NCI-H1930 (cell line): ENCODE data around the gene LMOD3.

ENCODE experiments used
- DNase-seq, 2 experiments: peaks; one replicate each; lab custom pipeline; 2025; lab: John Stamatoyannopoulos, UW

Gene LMOD3

DNA sequence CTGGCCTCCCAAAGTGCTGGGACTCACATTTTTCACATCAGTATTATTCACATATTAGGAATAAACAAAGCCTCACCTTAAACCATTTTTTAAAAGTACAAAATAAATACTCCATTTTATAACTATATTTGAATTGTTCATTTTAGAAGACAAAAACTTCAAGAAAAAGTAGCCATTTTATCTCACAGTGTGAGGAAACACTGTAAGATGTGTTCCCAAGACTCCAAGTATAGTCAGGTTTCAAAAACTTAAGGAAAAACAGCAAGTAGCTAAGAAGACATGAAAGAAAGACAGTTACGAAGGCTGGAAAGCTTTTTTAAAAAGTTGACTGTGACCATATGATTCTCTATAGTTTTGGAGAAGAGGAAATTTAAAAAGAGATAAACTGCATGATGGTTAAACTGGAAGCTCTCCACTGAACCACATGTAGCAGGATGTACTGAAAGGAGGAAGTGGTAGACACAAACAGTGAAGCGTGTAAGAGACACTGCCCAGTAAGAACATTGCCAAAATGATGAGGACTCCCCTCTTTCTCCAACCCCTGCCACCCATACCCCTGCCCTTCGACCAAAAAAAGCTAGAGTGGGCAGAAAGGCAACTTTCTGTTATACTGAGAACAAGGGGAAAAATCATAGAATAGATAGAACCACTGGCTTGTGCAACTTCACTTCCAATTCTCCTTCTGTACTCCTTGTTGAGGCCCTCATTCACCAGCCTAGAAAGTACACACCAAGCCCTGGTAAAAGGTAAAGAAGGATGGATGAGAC is 64.0 kb downstream of the LMOD3 start:
- no peak for DNase-seq
